CD4-positive, alpha-beta T cell treated with Interleukin-17A for 4 hours (primary cell): Measurements from ENCODE around the gene PELI3.

ENCODE experiments used
- DNase-seq: peaks from one replicate; pipeline ENCODE4 v3.0.0-alpha.2; 2020; ENCODE audit warnings: mixed read lengths

The PELI3 gene

GRCh38 chr11:66510271-66510989 lies 43.7 kb downstream of the PELI3 start, which contains the start of gene BBS1:
Gene BBS1, plus strand, starts transcription at chr11:66510635. Its CDS starts 25 bp downstream, at chr11:66510660.
- DNase-seq: peak; percentile 88

- DNase-seq: no peak
Measured at GRCh38 chr11:66510990-66511339, 44.3 kb downstream of the PELI3 start.

- no peak for DNase-seq
Measured at GRCh38 chr11:66523611-66524010, 56.9 kb downstream of the PELI3 start.

GRCh38 chr11:66524304-66525040 lies 57.8 kb downstream of the PELI3 start:
- DNase-seq: no peak
